PFSK-1 (cell line): ENCODE results near the gene ESPNL.

ENCODE experiments used
- FOXP2 ChIP-seq: optimal IDR thresholded peaks from 2 replicates; pipeline ENCODE3; 2011; ENCODE audit warnings: borderline replicate concordance, control low read depth, inconsistent platforms; ENCODE audit not compliant: insufficient read depth; ENCODE audit errors: extremely low read length, extremely low read depth
- POLR2AphosphoS5 ChIP-seq: IDR thresholded peaks from 2 replicates; pipeline ENCODE4 v1.6.1; 2012; ENCODE audit warnings: low read depth, mild to moderate bottlenecking, control low read depth, low read length, moderate library complexity
- REST ChIP-seq, 2 experiments: IDR thresholded peaks; 2 replicates each; pipeline versions ENCODE4 v1.6.1 to v1.8.0; 2011 to 2012; ENCODE audit warnings: low read depth in 2 of 2, low read length in 2 of 2, control low read depth in 1 of 2, inconsistent platforms in 1 of 2, mild to moderate bottlenecking in 1 of 2, moderate library complexity in 1 of 2; ENCODE audit not compliant: insufficient read depth in 1 of 2
- TAF1 ChIP-seq: IDR thresholded peaks from 2 replicates; pipeline ENCODE4 v1.6.1; 2012; ENCODE audit warnings: low read length, control low read depth, borderline replicate concordance; ENCODE audit not compliant: insufficient read depth

- TF ChIP-seq REST (IDR thresholded peaks at IDR 0.05; ENCODE audit: insufficient read depth in 1 of 2, low read depth in 2 of 2, low read length in 2 of 2) (no peak), FOXP2 (no peak), POLR2AphosphoS5 (no peak), TAF1 (no peak)
Observed at GRCh38 chr2:238134393-238134785, 34.2 kb downstream of the ESPNL start.
